Tibial nerve (tissue), 4 donors: Measurements from ENCODE around the gene UBE2L6. TPM values are rescaled to one million over a fixed set of nuclear protein-coding genes. Genes with fewer than 3 reads are reported as not detected.

Experiments used
- DNase-seq, 2 donors: peaks; one replicate each; pipeline ENCODE4 v3.0.0-alpha.2; 2019; ENCODE audit warnings: low spot score in 2 of 2
- H3K27ac ChIP-seq, 4 donors: fragments of 200-600 bp; sonication (generic) in 3 of 4; one replicate each; pipeline ENCODE4 v1.5.1; 2017 to 2019; ENCODE audit warnings: mild to moderate bottlenecking in 1 of 4
- H3K27me3 ChIP-seq, 2 donors: fragments of 200-600 bp; sonication (generic) in 1 of 2; one replicate each; pipeline versions ENCODE4 v1.5.1 to v1.6.0; 2017 to 2019
- H3K36me3 ChIP-seq, 3 donors: fragments of 200-600 bp; sonication (generic); one replicate each; pipeline ENCODE4 v1.5.1; 2018 to 2019
- H3K4me1 ChIP-seq, 4 donors: fragments of 200-600 bp; sonication (generic) in 3 of 4; one replicate each; pipeline ENCODE4 v1.5.1; 2017 to 2019
- H3K4me3 ChIP-seq, 4 donors: fragments of 200-600 bp; sonication (generic) in 3 of 4; one replicate each; pipeline ENCODE4 v1.5.1; 2017 to 2019; ENCODE audit warnings: mild to moderate bottlenecking in 1 of 4, moderate library complexity in 1 of 4
- H3K9me3 ChIP-seq, 4 donors: fragments of 200-600 bp; sonication (generic) in 3 of 4; one replicate each; pipeline ENCODE4 v1.5.1; 2017 to 2019
- EP300 ChIP-seq, 2 donors: sonication (generic); formaldehyde crosslinking; IDR thresholded peaks; one replicate each; pipeline ENCODE4 v1.6.1; 2017; ENCODE audit warnings: antibody characterized with exemption in 2 of 2, mild to moderate bottlenecking in 1 of 2
- POLR2A ChIP-seq, 2 donors: fragments of 450-650 bp; IDR thresholded peaks; one replicate each; pipeline ENCODE4 v1.6.1; 2017; ENCODE audit warnings: antibody characterized with exemption in 2 of 2, mild to moderate bottlenecking in 2 of 2, moderate library complexity in 2 of 2
- WGBS, 2 donors: methylation state at CpG; one replicate each; pipeline ENCODE4 v1.1.5; 2018; 5-methylcytosine and 5-hydroxymethylcytosine counted together
- total RNA-seq, 4 donors: library from RNA; depleted of rRNA; stranded (reverse); fragments of >200 nt; gene quantifications; one replicate each; pipeline ENCODE4 v1.1.0, GENCODE V29; 2016
- TF ChIP-seq, protein P1 (sequence below), 5 experiments: fragments of 200-600 bp in 3 of 5; fragments of 450-650 bp in 2 of 5; sonication (generic) in 3 of 5; IDR thresholded peaks; one replicate each; pipeline ENCODE4 v1.5.1; 2016 to 2019; ENCODE audit warnings: antibody characterized with exemption in 5 of 5, mild to moderate bottlenecking in 3 of 5, moderate library complexity in 2 of 5

Gene UBE2L6
- total RNA-seq = 10 to 100 TPM; 22.4 to 35.7 (median 25.5) TPM

DNA sequence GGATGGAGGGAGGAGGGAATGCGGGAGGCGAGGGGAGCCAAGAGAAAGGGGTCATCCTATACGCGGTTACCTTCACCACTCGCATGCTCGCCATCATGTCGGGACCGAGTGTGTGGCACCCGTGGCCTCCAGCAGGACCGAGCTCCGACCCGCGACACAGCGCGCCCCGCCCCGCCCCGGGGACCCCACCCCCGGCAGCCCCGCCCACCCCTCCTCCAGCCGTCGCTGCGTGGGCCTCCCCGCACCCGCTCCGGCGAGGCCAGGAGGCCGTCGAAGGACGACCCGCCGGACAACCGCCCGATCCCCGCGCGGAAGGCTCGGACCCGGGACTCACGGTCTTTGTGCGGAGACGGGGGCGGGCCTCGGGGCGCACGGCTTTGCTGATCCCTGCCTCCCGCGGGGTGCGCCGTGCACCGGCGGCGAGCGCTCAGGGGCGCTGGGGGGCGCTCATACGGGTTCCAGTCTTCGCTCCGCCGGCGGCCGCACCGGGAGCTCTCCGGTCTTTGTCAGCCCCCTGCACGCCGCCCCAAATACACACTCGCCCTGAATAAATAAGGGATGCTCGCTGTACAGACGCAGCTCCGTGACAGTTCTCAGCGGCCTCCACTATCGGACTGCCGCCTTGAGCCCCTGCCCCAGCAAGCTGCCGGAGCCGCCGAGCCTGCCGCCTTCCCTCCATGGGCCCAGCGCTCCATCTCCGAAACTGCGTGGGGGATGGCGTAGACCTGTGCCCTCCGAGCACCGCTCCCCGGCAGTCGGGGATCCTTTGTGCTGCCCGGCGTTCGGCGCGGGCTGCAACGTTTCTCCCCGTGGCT is at the start of gene UBE2L6:
TSS of gene UBE2L6 (minus strand) at position 158 of the 815 bp plus-strand sequence. CDS start at position 97, 61 bp downstream.
- WGBS, 2 donors = 0 to 1% methylated on average over 24 to 34 of the region's 92 CpGs
- Histone ChIP-seq H3K4me1 (peaks cover 0 to 48% (median 13%) of the 10 kb centered on the region in 4 donors), H3K27me3 (no peaks in the 10 kb centered on the region), H3K36me3 (peaks cover 0 to 8% (median 0%) of the 10 kb centered on the region in 3 donors), H3K4me3 (peak within 1 kb of the TSS; percentile 80 to 95 (median 85)), H3K27ac (peak within 1 kb of the TSS; percentile 74 to 93 (median 88)), H3K9me3 (no peaks in the 10 kb centered on the region)
- peak; percentile 40 to 75 for DNase-seq
- no peak for TF ChIP-seq POLR2A (IDR thresholded peaks at IDR 0.05)
- TF ChIP-seq, protein P1, sequence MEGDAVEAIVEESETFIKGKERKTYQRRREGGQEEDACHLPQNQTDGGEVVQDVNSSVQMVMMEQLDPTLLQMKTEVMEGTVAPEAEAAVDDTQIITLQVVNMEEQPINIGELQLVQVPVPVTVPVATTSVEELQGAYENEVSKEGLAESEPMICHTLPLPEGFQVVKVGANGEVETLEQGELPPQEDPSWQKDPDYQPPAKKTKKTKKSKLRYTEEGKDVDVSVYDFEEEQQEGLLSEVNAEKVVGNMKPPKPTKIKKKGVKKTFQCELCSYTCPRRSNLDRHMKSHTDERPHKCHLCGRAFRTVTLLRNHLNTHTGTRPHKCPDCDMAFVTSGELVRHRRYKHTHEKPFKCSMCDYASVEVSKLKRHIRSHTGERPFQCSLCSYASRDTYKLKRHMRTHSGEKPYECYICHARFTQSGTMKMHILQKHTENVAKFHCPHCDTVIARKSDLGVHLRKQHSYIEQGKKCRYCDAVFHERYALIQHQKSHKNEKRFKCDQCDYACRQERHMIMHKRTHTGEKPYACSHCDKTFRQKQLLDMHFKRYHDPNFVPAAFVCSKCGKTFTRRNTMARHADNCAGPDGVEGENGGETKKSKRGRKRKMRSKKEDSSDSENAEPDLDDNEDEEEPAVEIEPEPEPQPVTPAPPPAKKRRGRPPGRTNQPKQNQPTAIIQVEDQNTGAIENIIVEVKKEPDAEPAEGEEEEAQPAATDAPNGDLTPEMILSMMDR (IDR thresholded peaks at IDR 0.05) = peak in 3 of 5 experiments; percentile 88 to 96 (median 89)
- TF ChIP-seq EP300 (IDR thresholded peaks at IDR 0.05) = peak in 1 of 2 donors; percentile 75

DNA sequence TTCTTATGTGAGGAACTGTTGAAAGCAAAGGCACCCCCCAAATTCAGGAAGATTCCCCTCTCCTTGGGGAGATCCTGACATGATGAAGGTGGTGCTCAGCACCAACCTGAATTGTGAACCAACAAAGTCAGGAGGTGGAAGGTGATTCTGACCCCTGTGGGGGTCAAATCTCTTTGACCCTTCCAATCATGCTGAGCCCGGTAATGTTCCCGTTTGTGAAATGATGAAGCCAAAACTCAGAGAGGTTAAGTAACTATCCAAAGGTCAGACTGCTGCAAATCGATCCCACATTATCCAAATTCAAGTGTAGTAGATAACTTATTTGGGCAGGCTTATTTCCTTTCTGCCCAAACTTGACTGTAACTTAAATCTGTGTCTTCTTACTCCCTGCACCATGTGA is 49.1 kb upstream of the UBE2L6 start:
- H3K27me3 ChIP-seq = no peaks in the 10 kb centered on the region
- DNase-seq = no peak
- WGBS, 2 donors = 46 to 57% methylated on average over 3 of the region's 3 CpGs
- peaks cover 0 to 8% (median 0%) of the 10 kb centered on the region in 4 donors for H3K9me3 ChIP-seq
- peaks cover 0 to 87% (median 0%) of the 10 kb centered on the region in 3 donors for H3K36me3 ChIP-seq
- no peak overlapping the region for H3K27ac ChIP-seq
- TF ChIP-seq, protein P1 (IDR thresholded peaks at IDR 0.05) = no peak
- TF ChIP-seq POLR2A (IDR thresholded peaks at IDR 0.05) (no peak), EP300 (IDR thresholded peaks at IDR 0.05) (no peak)
- no peaks in the 10 kb centered on the region for H3K4me1 ChIP-seq
- H3K4me3 ChIP-seq = no peak overlapping the region

GRCh38 chr11:57615308-57615707 is 47.8 kb upstream of the UBE2L6 start:
- Histone ChIP-seq H3K27ac (no peak overlapping the region), H3K4me1 (no peaks in the 10 kb centered on the region), H3K36me3 (peaks cover 0 to 92% (median 0%) of the 10 kb centered on the region in 3 donors), H3K27me3 (no peaks in the 10 kb centered on the region), H3K4me3 (no peak overlapping the region), H3K9me3 (peaks cover 0 to 8% (median 0%) of the 10 kb centered on the region in 4 donors)
- 73 to 86% methylated on average over 1 of the region's 1 CpG for WGBS, 2 donors
- DNase-seq = no peak
- no peak for TF ChIP-seq EP300 (IDR thresholded peaks at IDR 0.05)
- TF ChIP-seq, protein P1 (IDR thresholded peaks at IDR 0.05) = no peak
- no peak for TF ChIP-seq POLR2A (IDR thresholded peaks at IDR 0.05)

DNA sequence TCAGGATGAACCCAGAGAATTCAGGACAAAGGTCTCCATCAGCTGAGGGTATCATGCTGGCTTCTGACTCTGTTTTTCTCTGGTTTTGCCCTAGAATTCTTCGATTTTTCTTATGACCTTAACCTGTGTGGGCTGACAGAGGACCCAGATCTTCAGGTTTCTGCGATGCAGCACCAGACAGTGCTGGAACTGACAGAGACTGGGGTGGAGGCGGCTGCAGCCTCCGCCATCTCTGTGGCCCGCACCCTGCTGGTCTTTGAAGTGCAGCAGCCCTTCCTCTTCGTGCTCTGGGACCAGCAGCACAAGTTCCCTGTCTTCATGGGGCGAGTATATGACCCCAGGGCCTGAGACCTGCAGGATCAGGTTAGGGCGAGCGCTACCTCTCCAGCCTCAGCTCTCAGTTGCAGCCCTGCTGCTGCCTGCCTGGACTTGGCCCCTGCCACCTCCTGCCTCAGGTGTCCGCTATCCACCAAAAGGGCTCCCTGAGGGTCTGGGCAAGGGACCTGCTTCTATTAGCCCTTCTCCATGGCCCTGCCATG is 46.8 kb upstream of the UBE2L6 start:
- no peaks in the 10 kb centered on the region for H3K4me1 ChIP-seq
- peaks cover 0 to 1% (median 0%) of the 10 kb centered on the region in 4 donors for H3K9me3 ChIP-seq
- H3K27ac ChIP-seq = no peak overlapping the region
- DNase-seq = no peak
- TF ChIP-seq POLR2A (IDR thresholded peaks at IDR 0.05) (no peak), EP300 (IDR thresholded peaks at IDR 0.05) (no peak)
- TF ChIP-seq, protein P1 (IDR thresholded peaks at IDR 0.05) = no peak
- peaks cover 0 to 94% (median 0%) of the 10 kb centered on the region in 3 donors for H3K36me3 ChIP-seq
- WGBS, 2 donors = 84 to 85% methylated on average over 10 of the region's 10 CpGs
- no peaks in the 10 kb centered on the region for H3K27me3 ChIP-seq
- H3K4me3 ChIP-seq = no peak overlapping the region

- peaks cover 0 to 100% (median 0%) of the 10 kb centered on the region in 3 donors for H3K36me3 ChIP-seq
- no peaks in the 10 kb centered on the region for H3K27me3 ChIP-seq
- WGBS, 2 donors = 85 to 89% methylated on average over 4 of the region's 4 CpGs
- no peak for DNase-seq
- no peaks in the 10 kb centered on the region for H3K9me3 ChIP-seq
- H3K4me1 ChIP-seq = no peaks in the 10 kb centered on the region
- H3K27ac ChIP-seq = no peak overlapping the region
- no peak for TF ChIP-seq POLR2A (IDR thresholded peaks at IDR 0.05)
- TF ChIP-seq, protein P1 (IDR thresholded peaks at IDR 0.05) = no peak
- no peak for TF ChIP-seq EP300 (IDR thresholded peaks at IDR 0.05)
- H3K4me3 ChIP-seq = no peak overlapping the region
Measured at GRCh38 chr11:57610170-57610569, 42.7 kb upstream of the UBE2L6 start.
